ENCODE measurements around the gene CTDSPL2. TPM values are rescaled to one million over a fixed set of nuclear protein-coding genes. Genes with fewer than 3 reads are reported as not detected.

Gene CTDSPL2
- total RNA-seq, 1 donor from 2014 or later = 37.4 TPM

DNA sequence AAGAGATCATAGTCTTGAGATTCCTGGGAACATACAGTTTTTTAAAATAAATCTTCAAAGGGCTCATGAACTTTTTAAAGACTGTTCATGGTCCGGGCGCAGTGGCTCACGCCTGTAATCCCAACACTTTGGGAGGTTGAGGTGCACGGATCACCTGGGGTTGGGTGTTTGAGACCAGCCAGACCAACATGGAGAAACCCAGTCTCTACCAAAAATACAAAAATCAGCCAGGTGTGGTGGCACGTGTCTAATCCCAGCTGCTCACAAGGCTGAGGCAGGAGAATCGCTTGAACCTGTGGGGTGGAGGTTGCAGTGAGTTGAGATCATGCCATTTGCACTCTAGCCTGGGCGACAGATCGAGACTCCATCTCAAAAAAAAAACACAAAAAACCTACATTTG lies 68.1 kb downstream of the CTDSPL2 start:
- Mint-ChIP-seq H3K36me3 (ENCODE audit: unreplicated experiment) (no peaks in the 10 kb centered on the region), H3K4me3 (ENCODE audit: unreplicated experiment) (no peak overlapping the region)

GRCh38 chr15:44500555-44500954 lies 73.1 kb downstream of the CTDSPL2 start:
- no peaks in the 10 kb centered on the region for H3K4me1 Mint-ChIP-seq (ENCODE audit: low read depth, unreplicated experiment)
- no peak overlapping the region for H3K4me3 Mint-ChIP-seq (ENCODE audit: unreplicated experiment)
- H3K27me3 Mint-ChIP-seq (ENCODE audit: unreplicated experiment) = no peaks in the 10 kb centered on the region

More for the DNA sequence above, 68.1 kb downstream of the CTDSPL2 start:
- Mint-ChIP-seq H3K27ac (ENCODE audit: unreplicated experiment) (no peak overlapping the region), H3K9me3 (ENCODE audit: unreplicated experiment) (no peaks in the 10 kb centered on the region), H3K27me3 (ENCODE audit: unreplicated experiment) (no peaks in the 10 kb centered on the region), H3K4me1 (ENCODE audit: low read depth, unreplicated experiment) (no peaks in the 10 kb centered on the region)
- TF ChIP-seq, protein P1, sequence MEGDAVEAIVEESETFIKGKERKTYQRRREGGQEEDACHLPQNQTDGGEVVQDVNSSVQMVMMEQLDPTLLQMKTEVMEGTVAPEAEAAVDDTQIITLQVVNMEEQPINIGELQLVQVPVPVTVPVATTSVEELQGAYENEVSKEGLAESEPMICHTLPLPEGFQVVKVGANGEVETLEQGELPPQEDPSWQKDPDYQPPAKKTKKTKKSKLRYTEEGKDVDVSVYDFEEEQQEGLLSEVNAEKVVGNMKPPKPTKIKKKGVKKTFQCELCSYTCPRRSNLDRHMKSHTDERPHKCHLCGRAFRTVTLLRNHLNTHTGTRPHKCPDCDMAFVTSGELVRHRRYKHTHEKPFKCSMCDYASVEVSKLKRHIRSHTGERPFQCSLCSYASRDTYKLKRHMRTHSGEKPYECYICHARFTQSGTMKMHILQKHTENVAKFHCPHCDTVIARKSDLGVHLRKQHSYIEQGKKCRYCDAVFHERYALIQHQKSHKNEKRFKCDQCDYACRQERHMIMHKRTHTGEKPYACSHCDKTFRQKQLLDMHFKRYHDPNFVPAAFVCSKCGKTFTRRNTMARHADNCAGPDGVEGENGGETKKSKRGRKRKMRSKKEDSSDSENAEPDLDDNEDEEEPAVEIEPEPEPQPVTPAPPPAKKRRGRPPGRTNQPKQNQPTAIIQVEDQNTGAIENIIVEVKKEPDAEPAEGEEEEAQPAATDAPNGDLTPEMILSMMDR (IDR thresholded peaks at IDR 0.05; ENCODE audit: partially characterized antibody, unreplicated experiment) = no peak
- no peak for DNase-seq

DNA sequence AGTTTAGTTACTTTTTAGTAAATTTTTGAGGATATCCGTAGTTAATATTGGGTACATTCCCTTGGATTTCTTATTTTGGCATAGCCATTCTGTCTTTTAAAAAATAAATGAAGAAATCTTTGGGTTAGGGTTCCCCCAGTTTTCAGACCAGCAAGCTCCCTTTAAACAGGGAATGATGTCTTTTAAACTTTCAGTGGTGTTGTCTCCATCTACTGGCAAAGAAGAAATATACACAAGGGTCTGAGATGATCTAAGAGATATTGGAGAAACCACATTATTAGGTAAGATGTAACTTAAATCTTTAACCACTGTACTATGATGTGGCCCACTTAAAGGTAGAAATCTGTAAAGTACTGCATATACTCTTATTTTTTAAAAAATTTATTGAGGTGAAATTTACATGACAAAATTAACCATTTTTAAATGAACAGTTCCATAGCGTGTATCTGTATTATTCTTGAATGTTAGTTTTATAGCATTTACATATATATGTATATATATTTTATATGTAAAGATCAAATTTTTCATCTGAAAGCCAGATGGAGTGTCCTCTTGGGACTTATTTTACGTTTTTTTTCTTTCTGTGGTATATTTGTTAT lies 74.4 kb downstream of the CTDSPL2 start:
- TF ChIP-seq, protein P1 (IDR thresholded peaks at IDR 0.05; ENCODE audit: partially characterized antibody, unreplicated experiment) = peak; percentile 52
- no peak overlapping the region for H3K27ac Mint-ChIP-seq (ENCODE audit: unreplicated experiment)
- DNase-seq = no peak
- no peaks in the 10 kb centered on the region for H3K27me3 Mint-ChIP-seq (ENCODE audit: unreplicated experiment)
- no peak overlapping the region for H3K4me3 Mint-ChIP-seq (ENCODE audit: unreplicated experiment)
- H3K36me3 Mint-ChIP-seq (ENCODE audit: unreplicated experiment) = no peaks in the 10 kb centered on the region
- H3K4me1 Mint-ChIP-seq (ENCODE audit: low read depth, unreplicated experiment) = no peaks in the 10 kb centered on the region
- peaks cover 3% of the 10 kb centered on the region for H3K9me3 Mint-ChIP-seq (ENCODE audit: unreplicated experiment)

More at GRCh38 chr15:44500555-44500954, 73.1 kb downstream of the CTDSPL2 start:
- no peak for DNase-seq
- TF ChIP-seq, protein P1 (IDR thresholded peaks at IDR 0.05; ENCODE audit: partially characterized antibody, unreplicated experiment) = no peak
- no peak overlapping the region for H3K27ac Mint-ChIP-seq (ENCODE audit: unreplicated experiment)
- no peaks in the 10 kb centered on the region for H3K9me3 Mint-ChIP-seq (ENCODE audit: unreplicated experiment)
- no peaks in the 10 kb centered on the region for H3K36me3 Mint-ChIP-seq (ENCODE audit: unreplicated experiment)

GRCh38 chr15:44516436-44516835 lies 89.0 kb downstream of the CTDSPL2 start:
- no peak overlapping the region for H3K4me3 Mint-ChIP-seq (ENCODE audit: unreplicated experiment)
- H3K36me3 Mint-ChIP-seq (ENCODE audit: unreplicated experiment) = no peaks in the 10 kb centered on the region
- TF ChIP-seq, protein P1 (IDR thresholded peaks at IDR 0.05; ENCODE audit: partially characterized antibody, unreplicated experiment) = no peak
- H3K27me3 Mint-ChIP-seq (ENCODE audit: unreplicated experiment) = no peaks in the 10 kb centered on the region
- DNase-seq = no peak
- H3K4me1 Mint-ChIP-seq (ENCODE audit: low read depth, unreplicated experiment) = no peaks in the 10 kb centered on the region
- H3K27ac Mint-ChIP-seq (ENCODE audit: unreplicated experiment) = no peak overlapping the region
- no peaks in the 10 kb centered on the region for H3K9me3 Mint-ChIP-seq (ENCODE audit: unreplicated experiment)

DNA sequence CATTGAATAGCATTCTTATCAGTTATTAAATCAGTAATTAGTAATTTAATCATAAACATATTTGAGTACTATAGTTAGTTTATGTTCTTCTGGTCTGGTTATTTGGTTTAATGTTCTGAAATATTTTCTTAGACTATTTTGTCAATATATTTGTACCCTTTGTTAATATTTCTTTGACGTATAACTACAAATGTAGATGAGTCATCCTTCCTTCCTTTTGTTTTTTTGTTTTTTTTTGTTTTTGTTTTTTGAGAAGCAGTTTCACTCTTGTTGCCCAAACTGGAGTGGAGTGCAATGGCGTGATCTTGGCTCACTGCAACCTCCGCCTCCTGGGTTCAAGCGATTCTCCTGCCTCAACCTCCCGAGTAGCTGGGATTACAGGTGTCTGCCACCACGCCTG lies 92.1 kb downstream of the CTDSPL2 start:
- H3K4me1 Mint-ChIP-seq (ENCODE audit: low read depth, unreplicated experiment) = no peaks in the 10 kb centered on the region
- DNase-seq = no peak
- TF ChIP-seq, protein P1 (IDR thresholded peaks at IDR 0.05; ENCODE audit: partially characterized antibody, unreplicated experiment) = no peak
- H3K27ac Mint-ChIP-seq (ENCODE audit: unreplicated experiment) = no peak overlapping the region
- no peak overlapping the region for H3K4me3 Mint-ChIP-seq (ENCODE audit: unreplicated experiment)
- H3K27me3 Mint-ChIP-seq (ENCODE audit: unreplicated experiment) = no peaks in the 10 kb centered on the region
- no peaks in the 10 kb centered on the region for H3K9me3 Mint-ChIP-seq (ENCODE audit: unreplicated experiment)
- H3K36me3 Mint-ChIP-seq (ENCODE audit: unreplicated experiment) = no peaks in the 10 kb centered on the region
